Stimulated activated CD8-positive, alpha-beta memory T cell treated with anti-CD3 and anti-CD28 coated beads, Interleukin-7, amount 100 ng/mL, for 24 hours (primary cell): ENCODE data around the gene KIF4A.
"Not testable (repeated sequence)": the region's sequence is repeated elsewhere in the genome, so short reads cannot be mapped to it uniquely, and the experiment has no call there.

ENCODE experiments used
- DNase-seq: peaks from one replicate; pipeline ENCODE4 v3.0.0-alpha.2; 2020; ENCODE audit warnings: low read depth

KIF4A gene

GRCh38 chrX:70292788-70293187 lies 2.9 kb downstream of the KIF4A start:
- no peak for DNase-seq

GRCh38 chrX:70293621-70294020 lies 3.7 kb downstream of the KIF4A start:
- no peak for DNase-seq

GRCh38 chrX:70301716-70302115 lies 11.8 kb downstream of the KIF4A start:
- DNase-seq = no peak

DNA sequence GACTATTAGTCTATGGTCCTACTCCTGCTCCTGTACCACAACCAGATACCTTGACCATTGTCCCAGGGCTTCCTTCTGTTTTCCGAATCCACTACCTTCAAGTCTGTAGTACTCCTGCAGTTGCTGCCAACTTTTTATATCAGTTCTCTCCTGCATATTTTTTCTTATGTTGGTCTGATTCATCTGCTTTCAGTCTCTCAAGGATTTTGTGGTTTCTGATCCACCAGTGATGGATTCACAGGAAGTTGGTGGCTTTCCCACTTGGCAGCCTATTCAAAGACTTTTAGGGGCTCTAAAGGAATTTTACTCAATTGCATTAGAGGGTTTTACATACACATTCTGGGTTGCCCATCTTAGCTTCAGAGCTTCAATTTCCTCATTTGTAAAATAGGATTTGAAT lies 23.6 kb downstream of the KIF4A start:
- no peak for DNase-seq

GRCh38 chrX:70322784-70323183 lies 32.9 kb downstream of the KIF4A start:
- no peak for DNase-seq

- DNase-seq = not testable (repeated sequence)
Observed at GRCh38 chrX:70323628-70324027, 33.7 kb downstream of the KIF4A start.

- DNase-seq = no peak
Observed at GRCh38 chrX:70324326-70324725, 34.4 kb downstream of the KIF4A start.

- no peak for DNase-seq
Observed at GRCh38 chrX:70331161-70331560, 41.3 kb downstream of the KIF4A start.

DNA sequence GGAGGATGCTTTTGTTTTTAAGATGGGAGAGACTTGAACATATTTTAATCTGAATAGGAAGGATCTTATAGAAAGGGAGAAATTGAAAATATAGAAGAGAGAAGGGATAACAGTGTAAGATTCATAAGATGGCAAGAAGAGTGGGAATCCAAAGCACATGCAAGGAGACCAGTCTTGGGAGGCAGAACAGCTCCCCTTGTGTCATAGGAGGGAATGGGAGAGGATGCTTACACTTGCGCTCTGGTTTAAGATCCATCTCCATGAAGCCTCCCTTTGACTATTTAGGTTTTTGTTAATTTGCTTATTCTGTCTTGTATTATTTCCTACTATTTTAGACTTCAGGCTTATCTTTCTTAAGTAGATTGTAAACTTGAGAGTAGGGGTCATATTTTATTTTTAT lies 42.7 kb downstream of the KIF4A start:
- no peak for DNase-seq

GRCh38 chrX:70336767-70337166 lies 46.9 kb downstream of the KIF4A start:
- no peak for DNase-seq

- DNase-seq = no peak
Observed at GRCh38 chrX:70338290-70338689, 48.4 kb downstream of the KIF4A start.

DNA sequence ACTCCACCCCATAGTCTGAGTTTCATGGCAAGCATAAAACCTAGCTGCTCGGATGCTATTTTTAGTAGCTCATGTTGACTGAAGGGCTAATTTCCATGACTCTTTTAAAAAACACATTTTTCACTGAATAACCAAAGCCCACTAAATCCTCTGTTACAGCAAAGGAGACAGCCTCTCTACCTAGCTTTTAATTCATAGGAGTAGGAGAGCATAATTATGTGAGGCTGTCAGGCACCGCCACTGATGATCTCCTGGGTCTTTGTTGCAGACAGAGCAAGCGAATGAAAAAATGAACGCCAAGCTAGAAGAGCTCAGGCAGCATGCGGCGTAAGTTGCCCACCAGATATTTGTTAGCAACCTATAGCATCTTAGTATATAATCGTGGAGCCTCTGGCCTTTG lies 53.5 kb downstream of the KIF4A start:
- no peak for DNase-seq

DNA sequence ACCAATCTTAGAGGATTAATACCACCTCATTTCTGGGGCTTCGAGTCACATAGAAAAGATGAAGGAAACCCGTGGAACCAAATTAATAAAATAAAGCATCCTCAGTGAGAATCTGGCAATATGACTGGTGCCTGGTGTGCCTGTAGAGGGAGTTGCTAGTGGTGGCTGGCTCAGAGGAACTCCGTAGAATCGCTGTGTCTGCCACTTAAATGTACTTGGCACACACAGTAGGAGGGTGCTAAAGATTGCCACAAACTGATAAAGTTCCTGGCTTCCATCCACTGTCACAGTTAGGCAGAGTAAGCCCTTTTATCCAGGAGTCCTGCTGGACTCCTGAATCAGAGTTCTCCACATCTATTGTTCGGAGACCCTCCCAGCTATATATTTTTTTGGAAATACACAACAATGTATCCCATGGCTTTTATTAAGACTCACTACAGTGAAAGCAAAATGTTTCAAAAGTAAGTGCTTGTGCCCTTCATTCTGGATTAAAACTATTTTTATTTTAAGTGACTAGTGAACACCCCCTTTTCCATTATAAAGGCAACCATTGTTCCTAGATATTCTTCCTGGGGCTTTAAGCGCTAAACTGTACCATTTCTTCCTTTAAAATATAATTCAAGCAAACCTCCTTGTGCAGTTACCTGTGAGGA lies 56.6 kb downstream of the KIF4A start:
- DNase-seq = no peak

DNA sequence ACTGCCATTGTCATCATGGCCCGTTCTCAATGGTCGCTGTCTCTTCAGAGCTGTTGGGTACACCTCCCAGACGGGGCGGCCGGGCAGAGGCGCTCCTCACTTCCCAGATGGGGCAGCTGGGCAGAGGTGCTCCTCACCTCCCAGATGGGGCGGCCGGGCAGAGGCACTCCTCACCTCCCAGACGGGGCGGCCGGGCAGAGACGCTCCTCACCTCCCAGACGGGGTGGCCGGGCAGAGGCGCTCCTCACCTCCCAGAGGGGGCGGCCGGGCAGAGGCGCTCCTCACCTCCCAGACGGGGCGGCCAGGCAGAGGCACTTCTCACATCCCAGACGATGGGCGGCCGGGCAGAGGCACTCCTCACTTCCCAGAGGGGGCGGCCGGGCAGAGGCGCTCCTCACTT lies 58.9 kb downstream of the KIF4A start:
- not testable (repeated sequence) for DNase-seq

DNA sequence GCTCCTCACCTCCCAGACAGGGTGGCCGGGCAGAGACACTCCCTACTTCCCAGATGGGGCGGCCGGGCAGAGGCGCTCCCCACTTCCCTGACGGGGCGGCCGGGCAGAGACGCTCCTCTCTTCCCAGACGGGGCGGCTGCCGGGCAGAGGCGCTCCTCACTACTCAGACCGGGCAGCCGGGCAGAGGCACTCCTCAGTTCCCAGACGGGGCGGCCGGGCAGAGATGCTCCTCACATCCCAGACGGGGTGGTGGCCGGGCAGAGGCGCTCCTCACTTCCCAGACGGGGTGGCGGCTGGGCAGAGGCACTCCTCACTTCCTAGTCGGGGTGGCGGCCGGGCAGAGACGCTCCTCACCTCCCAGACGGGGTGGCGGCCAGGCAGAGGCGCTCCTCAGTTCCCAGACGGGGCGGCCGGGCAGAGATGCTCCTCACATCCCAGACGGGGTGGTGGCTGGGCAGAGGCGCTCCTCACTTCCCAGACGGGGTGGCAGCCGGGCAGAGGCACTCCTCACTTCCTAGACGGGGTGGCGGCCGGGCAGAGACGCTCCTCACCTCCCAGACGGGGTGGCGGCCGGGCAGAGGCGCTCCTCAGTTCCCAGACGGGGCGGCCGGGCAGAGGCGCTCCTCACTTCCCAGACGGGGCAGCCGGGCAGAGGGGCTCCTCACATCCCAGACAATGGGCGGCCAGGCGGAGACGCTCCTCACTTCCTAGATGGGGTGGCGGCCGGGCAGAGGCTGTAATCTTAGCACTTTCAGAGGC lies 59.6 kb downstream of the KIF4A start:
- DNase-seq = not testable (repeated sequence)

- no peak for DNase-seq
Observed at GRCh38 chrX:70352496-70352895, 62.6 kb downstream of the KIF4A start.

DNA sequence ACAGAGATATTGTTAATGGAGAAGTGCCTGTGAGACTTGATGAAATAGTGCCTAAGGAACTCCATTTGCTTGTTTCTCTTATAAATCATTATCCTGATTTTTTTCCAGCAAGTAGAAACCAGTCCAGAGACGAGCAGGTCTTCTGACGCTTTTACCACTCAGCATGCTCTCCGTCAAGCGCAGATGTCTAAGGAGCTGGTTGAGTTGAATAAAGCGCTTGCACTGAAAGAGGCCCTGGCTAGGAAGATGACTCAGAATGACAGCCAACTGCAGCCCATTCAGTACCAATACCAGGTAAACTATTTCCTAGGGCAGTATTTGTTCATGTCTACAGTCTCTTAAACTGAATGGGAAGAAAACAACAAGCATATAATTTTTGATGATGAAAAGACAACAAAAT lies 63.6 kb downstream of the KIF4A start:
- no peak for DNase-seq

- no peak for DNase-seq
Observed at GRCh38 chrX:70354716-70355115, 64.8 kb downstream of the KIF4A start.

DNA sequence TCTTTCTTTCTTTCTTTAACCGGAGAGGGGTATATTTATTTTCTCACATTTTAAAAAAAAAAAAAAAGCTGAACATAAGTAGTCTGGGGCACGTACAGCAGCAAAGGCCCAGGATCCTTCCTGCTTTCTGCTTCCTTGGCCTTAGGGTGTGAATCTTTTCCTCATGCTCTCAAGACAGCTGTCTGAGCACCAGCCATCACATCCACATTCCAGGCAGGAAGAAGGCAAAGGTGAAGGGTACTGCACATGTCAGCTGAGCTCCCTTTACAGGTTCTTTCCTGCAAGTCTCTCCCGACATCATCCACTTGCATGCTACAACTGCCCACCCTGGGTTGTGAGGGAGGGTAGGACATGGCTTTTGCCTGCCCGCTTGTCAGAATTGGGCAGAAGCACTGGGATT lies 69.6 kb downstream of the KIF4A start:
- DNase-seq = no peak

DNA sequence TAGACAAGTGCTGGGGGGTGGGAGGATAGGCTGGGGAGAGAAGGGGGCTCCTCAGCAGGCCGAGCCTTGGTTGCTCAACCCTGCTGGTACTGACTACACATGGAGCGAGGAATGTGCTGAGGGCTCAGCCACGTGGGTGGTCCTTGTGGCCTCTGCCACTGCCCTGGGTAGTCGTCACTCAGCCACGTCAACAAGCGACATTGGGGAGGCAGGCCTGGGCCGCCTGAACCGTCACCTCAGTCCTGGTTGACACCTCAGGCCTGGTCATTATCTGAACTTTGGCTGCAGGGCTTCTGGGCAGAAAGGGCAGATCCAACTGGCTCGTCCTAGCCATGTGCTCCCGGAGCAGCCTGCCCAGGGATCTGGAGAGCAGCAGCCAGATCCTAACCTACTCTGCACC lies 70.5 kb downstream of the KIF4A start:
- no peak for DNase-seq

GRCh38 chrX:70368731-70369130 lies 78.8 kb downstream of the KIF4A start:
- not testable (repeated sequence) for DNase-seq

- DNase-seq = no peak
Observed at GRCh38 chrX:70386235-70386634, 96.3 kb downstream of the KIF4A start.

DNA sequence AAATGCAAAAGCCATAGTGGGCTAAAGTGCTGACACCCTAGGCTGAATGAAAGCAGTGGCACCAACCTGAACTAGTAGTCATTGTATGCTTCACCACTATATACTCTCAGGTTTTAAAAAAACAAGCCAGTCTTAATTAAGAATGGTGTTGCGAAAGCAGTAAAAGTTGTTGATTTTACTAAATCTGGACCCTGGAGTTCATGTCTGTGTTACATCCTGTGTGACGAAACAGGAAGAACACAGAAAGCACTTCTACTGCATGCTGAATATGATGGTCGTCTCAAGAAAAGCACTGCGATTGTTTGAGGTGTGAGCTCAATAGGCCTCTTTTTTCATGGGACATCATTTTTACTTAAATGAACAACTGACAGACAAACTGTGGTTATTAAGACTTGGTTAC lies 109.0 kb downstream of the KIF4A start:
- DNase-seq = no peak

- not testable (repeated sequence) for DNase-seq
Observed at GRCh38 chrX:70400181-70400580, 110.3 kb downstream of the KIF4A start.
